Head of caudate nucleus (tissue), 42 donors: ENCODE data around the gene RABGEF1.
"Not testable (repeated sequence)": the region's sequence is repeated elsewhere in the genome, so short reads cannot be mapped to it uniquely, and the experiment has no call there.

Experiments used
- DNase-seq, 42 donors: peaks; one replicate each; pipeline versions ENCODE4 v3.0.0 to v3.0.0-alpha.2; 2020 to 2021; ENCODE audit warnings: mixed read lengths in 7 of 42
- intact Hi-C: fragments of 100-400 bp; cut with DNase I; formaldehyde crosslinking; loops from one replicate; pipeline ENCODE4 v1.15.0; 2022

RABGEF1 gene

GRCh38 chr7:66837007-66837406, 96.5 kb downstream of the RABGEF1 start:
- intact Hi-C loops, result no loop called here
- DNase-seq, result no peak

- intact Hi-C loops, result no loop called here
- DNase-seq, result no peak
Observed at GRCh38 chr7:66837661-66838060, 97.1 kb downstream of the RABGEF1 start.

- no peak for DNase-seq
- intact Hi-C loops, result loop anchor here (10.0 kb wide), 1 partner anchor 185 kb away; no protein-coding TSS in a partner anchor
Observed at GRCh38 chr7:66839814-66840213, 99.3 kb downstream of the RABGEF1 start.

- no peak for DNase-seq
- intact Hi-C loops, result loop anchor here (10.0 kb wide), 1 partner anchor 186 kb away; no protein-coding TSS in a partner anchor
Observed at GRCh38 chr7:66840316-66840715, 99.8 kb downstream of the RABGEF1 start.

- no peak for DNase-seq
- intact Hi-C loops, result loop anchor here (10.0 kb wide), 1 partner anchor 187 kb away; no protein-coding TSS in a partner anchor
Observed at GRCh38 chr7:66841898-66842297, 101.4 kb downstream of the RABGEF1 start.

- DNase-seq, result peak in 1 of 42 donors; percentile 25
- intact Hi-C loops, result loop anchor here (10.0 kb wide), 1 partner anchor 189 kb away; no protein-coding TSS in a partner anchor
Observed at GRCh38 chr7:66843492-66843891, 103.0 kb downstream of the RABGEF1 start.

GRCh38 chr7:66844552-66845378, 104.2 kb downstream of the RABGEF1 start:
- DNase-seq, result peak; percentile 91 to 99 (median 97)
- intact Hi-C loops, result loop anchor here (5.0 to 10.0 kb wide), 2 partner anchors 78 to 190 kb away; partner anchors contain the start of gene TMEM248

- peak in 2 of 42 donors; percentile 32 to 50 for DNase-seq
Observed at GRCh38 chr7:66845379-66846095, 105.0 kb downstream of the RABGEF1 start.

GRCh38 chr7:66846096-66846445, 105.5 kb downstream of the RABGEF1 start:
- intact Hi-C loops, result loop anchor here (5.0 to 10.0 kb wide), 2 partner anchors 76 to 191 kb away; partner anchors contain the start of gene TMEM248
- not testable (repeated sequence) for DNase-seq

More at GRCh38 chr7:66845379-66846095, 105.0 kb downstream of the RABGEF1 start:
- intact Hi-C loops, result loop anchor here (5.0 to 10.0 kb wide), 2 partner anchors 77 to 191 kb away; partner anchors contain the start of gene TMEM248

GRCh38 chr7:66847523-66847855, 107.0 kb downstream of the RABGEF1 start:
- peak in 1 of 42 donors; percentile 1 for DNase-seq
- intact Hi-C loops, result loop anchor here (5.0 to 10.0 kb wide), 2 partner anchors 75 to 193 kb away; partner anchors contain the start of gene TMEM248

- intact Hi-C loops, result loop anchor here (5.0 to 10.0 kb wide), 2 partner anchors 74 to 193 kb away; partner anchors contain the start of gene TMEM248
Observed at GRCh38 chr7:66847879-66848790, 107.6 kb downstream of the RABGEF1 start.

GRCh38 chr7:66859339-66859738, 118.8 kb downstream of the RABGEF1 start:
- no peak for DNase-seq
- intact Hi-C loops, result no loop called here

More at GRCh38 chr7:66847879-66848790, 107.6 kb downstream of the RABGEF1 start:
- DNase-seq, result peak in 1 of 42 donors; percentile 24

GRCh38 chr7:66859794-66860645, 119.5 kb downstream of the RABGEF1 start:
- intact Hi-C loops, result no loop called here
- DNase-seq, result peak in 29 of 42 donors; percentile 7 to 75 (median 34)

- no peak for DNase-seq
- intact Hi-C loops, result no loop called here
Observed at GRCh38 chr7:66860767-66861166, 120.2 kb downstream of the RABGEF1 start.
